NCI-H2196 treated with DMSO at 0.1 percent for 48 hours (cell line): ENCODE results near the gene TBX3.

Experiments used
- DNase-seq: peaks from one replicate; lab custom pipeline; 2025; ENCODE audit not compliant: unreplicated experiment; lab: John Stamatoyannopoulos, UW

Gene TBX3

DNA sequence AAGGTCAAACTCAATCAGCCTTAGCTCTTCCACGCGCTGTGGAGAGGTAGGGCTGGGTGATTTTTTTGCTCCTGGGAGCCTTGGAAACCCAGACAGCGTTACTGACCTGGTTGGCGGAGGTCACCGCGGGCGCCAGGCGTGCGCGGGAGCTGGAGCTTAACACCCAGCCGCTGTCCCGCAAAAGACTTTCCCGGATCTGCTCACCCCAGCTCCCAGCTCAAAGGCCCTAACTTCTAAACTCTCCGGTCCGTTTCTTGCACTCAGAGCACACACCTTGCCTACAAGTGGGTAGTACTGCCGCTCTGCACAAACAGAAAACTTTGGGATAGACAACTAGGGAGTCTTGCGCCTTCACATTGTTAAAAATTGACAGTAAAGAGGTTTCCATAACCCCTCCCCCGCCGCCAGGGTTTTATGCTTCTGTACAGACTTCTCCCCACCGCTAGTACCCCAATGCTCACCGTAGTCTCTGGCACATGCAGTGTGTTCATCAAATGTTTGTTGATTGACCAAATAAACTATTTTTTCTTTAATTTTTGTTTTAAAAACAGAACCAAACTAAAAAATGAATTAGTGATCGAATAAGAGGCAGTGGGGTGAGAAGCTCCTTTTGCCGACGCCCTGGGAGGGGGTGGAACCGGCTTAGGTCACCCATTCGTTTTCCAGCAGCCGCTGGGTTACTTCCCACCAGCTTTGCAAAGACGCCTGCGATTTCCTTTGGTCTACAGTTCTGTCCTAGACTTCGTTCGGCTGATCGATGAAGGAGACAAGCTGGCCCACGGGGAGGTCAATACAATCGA is 12.7 kb upstream of the TBX3 start:
- no peak for DNase-seq

DNA sequence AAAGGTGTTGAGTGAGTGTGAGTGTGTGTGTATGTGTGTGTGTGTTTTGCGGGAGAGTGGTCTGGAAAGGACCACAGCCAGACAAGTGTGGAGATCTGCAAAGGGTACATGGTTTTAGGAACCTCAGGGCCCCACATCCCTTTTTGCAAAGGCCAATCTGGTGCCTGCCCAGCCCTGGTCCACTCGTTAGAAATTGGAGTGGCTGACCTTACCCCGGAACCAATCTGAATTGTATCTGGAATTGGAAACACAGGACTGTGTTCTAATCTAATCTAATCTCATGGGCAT is 11.3 kb upstream of the TBX3 start:
- DNase-seq, result no peak

DNA sequence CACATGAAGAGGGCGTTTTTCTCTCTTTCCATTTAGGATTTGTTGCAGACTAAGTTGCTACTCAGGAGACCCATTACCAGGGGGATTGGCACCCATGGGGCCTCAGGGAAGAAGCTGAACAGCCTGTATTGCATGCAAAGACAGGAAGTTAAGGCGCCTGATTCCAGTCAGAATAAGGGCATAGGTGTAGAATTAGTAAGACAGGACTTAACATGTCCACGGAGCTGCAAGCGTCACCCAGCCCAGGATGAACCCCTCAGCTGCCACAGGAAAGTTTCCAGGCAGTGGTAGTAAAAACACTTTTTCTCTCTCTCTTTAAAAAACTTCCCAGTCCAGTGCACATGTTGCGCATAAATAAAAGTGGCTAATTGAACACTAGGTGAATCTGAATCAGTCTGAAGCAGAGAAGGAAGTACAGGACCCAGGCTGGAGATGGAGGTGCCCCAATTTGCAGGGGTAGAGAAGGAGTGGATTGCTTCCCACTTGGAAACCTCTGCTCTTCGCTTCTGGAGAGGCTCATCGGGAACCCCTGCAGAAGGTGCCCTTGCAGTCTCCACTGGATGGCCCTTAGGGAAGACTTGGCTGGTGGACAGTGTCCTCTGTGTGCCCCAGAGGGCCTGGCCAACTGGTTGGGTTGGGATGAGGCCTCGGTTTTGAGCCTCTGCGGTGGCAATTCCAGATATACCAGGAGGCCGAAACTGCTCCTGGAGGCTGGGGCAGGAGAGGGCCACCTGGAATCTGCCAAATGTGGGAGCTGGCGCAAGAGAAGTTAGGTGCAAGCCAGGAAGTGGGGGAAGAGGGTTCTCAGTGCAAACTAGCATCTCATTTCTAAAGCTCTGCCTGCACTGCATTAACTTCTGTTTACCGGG is 10.7 kb upstream of the TBX3 start:
- no peak for DNase-seq

DNA sequence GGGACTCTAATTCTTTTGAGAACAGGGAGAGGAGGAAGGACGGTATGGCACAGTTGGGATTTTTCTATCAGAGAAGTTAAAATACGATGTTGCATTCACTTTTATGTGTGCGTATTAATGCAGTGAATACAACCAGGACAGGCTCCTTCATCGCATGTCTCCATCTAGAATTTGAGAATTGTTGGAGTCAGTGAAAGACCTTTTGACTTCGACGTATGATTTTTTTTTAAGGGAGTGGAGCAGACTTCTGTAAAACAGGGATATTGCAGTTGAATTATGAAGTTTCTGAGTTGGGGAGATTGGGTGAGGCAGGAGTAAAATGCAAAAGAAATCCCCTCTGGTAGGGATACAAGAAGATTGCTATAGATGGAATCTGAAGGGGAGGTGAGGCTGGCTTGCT is 9.6 kb upstream of the TBX3 start:
- no peak for DNase-seq

DNA sequence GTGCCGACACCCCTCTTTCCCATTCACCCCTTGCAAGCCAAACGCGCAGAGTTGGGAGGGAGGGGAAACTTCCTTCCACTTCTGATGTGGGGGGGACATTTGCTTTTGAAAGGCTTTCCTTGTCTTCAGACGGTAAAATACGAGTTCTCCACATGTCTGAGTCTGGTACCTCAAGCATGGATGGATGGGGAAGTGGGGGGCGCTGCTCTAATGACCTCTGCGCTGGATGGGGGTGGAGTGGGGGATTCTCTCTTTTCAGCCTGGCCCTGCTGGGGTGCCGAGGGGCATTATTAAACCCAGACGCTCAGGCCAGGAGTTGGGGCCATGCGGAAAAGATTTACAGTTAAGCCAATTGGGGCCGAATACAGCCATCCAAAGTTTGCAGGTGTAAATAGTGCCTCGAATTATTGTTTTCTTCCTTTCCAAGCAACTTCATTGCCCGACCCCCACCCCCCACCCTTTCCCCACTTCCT is 9.1 kb upstream of the TBX3 start:
- no peak for DNase-seq

DNA sequence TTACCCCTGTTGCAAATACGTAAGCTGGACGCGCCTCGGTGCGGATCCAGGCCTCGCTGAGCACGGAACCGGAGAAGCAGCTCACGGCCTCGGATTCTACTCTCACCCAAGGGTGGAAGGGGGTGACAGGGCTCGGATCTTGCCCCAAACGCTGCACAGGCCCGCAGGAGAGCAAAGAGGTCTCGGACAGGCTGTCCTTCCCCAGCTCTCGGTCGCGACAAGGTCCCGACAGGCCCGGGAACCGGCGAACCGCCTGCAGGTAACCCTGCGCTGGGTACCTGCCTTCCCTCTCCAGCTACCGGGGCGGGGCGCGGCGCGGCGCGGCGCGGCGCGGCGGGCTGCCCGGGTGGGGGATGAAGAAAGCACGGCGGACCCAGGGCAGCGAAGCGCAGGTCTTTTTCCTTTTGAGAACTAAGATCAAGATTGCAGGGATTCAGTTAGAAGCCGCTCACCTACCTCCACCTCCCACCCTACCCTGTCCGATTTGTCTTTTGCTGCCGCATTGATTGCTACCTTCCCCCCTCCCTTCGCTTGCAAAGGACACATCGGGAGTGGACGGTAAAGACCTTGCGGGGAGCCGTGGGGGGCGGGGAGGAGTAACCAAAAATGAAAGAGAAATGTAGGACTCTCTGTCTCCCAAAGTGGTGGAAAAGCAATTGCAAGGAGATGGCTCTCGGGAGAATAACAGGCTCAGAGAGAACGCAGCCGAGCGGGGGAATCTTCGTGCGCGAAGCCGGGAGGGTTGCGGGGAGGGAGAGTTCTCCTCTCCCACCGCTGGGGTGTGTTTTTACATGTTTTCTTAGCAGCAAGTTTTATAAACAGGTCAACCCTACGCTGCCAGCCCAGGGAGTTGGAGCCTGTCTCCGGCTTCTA is 8.4 kb upstream of the TBX3 start:
- no peak for DNase-seq

DNA sequence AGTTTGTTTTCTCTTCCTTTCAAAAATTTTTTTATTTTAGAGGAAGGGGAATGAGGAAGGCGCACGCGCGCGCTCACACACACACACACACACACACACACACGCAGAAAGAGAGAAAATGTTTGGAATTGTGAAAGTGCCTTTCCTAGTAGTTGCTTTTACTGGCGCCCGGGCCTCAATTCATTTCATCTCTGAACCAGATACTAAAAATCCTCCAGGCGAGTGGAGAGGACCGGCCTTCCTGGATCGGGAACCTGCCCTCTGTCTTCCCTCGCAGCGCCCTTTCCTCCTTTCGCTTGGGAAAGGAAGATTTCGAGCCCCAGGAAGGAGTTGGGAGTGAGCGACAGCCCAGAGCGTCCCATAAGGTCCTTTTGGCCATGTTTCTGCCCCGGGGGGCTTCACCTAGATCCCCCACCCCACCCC is 7.8 kb upstream of the TBX3 start:
- DNase-seq, result no peak

DNA sequence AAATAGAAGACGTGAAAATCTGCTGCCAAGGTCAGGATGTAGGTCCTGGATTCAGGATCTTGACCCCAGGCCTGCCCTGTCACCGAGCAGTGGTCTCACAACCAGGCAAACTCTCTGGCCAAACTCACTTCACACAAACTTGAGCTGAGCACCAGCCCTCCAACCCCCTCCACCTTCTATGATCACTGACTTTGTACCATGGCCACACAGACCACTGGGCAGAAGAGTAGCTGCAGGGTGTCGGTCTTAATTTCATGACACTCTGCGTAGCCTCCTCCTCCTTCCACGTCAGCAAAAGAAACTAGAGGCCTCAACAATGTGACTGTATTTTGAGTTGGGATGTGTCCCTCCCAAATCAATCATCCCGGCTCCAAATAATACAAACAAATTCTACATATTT is 7.2 kb upstream of the TBX3 start:
- DNase-seq, result no peak

DNA sequence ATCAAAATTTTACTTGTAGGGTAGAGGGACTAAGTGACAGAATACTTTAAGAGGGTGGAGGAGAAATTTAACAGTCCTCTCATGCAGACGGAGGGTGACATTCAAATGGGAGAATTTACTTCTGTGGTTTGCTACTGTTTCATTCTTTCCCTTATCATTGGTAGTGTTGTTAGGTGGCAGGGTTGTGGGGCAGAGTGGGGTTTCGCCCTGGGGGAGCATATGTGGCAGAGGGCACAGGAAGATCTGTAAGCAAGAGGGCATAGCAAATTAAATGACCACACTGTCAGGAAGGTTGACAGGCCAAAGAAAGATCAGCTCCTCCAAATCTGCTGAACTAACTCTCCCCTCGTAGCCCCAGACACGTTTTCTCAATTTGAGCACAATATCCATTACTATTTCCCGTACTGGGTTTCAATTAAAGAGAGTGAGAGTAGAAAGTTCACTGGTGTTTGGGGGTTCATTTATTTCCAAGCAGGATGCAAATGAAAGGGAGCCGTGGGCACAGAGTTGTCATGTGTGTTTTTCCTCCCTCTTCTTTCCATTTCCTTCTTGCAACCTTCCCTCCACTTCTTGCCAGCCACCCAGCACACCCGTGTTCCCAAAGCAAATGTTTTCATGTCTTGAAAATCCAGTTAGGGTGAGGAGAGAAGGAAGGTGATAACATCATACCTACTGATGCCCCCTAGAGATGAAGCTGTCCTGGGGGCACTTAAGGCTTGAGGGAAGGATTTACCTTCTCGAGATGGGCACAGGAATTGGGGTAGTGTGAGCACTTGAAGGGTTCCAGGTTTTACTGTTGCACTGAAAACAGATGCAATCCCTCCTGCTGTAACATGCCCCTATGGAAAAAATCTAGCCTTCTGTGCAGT is 6.5 kb upstream of the TBX3 start:
- no peak for DNase-seq

DNA sequence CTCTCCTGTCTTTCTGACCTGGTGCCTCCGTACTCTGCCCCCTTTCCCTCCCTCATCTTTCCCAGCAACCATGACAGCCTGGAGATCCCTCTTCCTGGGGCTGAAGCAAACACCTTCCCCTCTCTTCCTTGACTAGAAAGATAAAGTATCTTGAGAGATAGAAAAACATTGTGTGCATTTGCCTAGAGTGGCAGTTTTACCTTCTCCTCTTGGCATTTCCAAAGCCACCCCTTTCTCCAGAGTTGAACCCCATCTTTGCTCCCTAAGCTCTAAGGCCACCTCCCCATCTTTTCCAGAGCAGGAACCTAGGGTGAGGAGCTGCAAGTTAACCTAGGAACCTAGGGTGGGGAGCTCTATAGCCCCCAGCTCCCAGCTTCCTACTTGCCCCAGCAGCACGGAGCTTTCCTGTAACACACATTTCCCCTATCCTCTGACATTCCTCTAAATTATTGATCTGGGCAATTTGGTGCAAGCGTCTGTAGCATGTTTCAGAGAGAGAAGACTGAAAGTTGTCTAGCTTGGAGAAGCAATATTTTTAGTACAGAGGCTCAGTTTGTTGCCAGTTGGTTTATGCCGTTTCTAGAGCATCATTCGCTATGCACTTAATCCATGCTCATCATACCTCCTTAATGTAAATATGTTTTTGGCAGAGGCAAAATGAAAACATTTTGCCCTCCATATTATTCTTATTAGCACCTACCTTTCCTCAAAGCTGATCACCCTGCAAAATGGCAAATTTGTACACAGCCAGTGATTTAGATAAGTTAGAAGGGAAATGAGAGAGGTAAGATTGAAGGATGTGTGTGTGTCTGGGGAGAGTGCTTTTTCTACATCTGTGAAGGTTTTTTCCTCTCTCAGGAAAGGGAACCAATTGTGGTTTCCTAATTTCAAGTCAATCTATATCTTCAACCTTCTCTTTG is 5.4 kb upstream of the TBX3 start:
- no peak for DNase-seq

DNA sequence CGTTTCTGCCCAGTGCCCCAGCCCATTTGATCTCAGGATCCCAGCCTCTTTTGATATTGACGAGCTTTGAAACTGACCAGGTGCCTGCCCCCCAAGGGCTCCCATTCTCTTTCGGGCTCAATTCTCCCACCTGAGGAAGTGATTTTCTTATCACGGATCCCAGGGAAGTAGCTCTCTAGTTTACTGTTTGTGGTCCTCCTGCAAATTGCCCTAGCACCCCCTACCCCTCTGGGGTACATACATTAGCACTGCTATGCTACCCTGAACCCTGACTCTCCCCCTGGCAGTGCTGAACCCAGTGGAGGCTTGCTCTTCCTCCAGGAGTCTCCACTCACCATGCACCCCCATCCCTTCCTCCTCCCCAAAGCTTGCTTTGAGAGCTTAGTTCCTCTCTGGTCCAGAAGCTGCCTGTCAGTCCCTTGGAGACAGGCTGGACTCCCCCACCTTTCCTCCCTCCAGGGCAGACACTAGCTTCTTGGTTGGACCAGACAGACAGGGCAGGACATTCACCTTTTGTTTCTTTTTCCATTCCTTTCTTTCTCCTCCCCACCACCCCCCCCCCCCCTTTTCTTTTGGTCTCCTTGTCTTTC is 4.4 kb upstream of the TBX3 start:
- no peak for DNase-seq

DNA sequence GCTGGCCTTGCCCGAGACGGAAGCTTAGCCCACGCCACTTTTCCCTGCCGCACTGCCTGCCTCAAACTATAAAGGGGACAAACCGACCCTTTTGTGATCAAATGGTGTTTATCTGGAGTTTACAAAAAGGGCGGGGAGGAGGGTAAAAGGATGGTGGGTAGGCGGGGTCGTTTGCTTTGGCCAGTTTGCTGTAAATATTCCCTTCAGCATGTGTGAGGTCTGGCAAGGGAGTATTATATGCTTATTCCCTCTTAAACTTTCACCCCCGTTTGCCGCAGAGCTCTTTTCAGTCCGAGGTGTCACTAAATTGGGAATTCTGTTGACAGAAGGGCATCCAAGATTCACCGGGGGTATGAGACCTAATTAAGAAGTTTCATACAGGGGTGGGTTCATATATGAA is 3.8 kb upstream of the TBX3 start:
- no peak for DNase-seq

DNA sequence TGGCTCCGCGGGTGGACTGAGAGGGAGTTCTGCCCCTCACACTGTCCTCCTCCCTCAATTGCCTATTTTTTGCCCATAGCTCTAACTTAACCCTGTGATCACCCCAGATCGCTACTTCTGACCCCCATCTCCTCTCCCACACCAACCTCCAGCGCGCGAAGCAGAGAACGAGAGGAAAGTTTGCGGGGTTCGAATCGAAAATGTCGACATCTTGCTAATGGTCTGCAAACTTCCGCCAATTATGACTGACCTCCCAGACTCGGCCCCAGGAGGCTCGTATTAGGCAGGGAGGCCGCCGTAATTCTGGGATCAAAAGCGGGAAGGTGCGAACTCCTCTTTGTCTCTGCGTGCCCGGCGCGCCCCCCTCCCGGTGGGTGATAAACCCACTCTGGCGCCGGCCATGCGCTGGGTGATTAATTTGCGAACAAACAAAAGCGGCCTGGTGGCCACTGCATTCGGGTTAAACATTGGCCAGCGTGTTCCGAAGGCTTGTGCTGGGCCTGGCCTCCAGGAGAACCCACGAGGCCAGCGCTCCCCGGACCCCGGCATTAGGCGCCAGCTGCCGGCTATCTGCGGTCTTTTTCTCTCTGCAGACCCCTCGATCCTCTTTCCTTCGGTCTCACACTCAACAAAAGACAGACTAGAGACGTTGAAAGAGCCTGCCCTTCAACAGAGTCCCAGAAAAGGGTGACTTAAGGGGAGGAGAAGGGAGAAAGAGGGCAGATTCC is 3.0 kb upstream of the TBX3 start:
- DNase-seq, result no peak

DNA sequence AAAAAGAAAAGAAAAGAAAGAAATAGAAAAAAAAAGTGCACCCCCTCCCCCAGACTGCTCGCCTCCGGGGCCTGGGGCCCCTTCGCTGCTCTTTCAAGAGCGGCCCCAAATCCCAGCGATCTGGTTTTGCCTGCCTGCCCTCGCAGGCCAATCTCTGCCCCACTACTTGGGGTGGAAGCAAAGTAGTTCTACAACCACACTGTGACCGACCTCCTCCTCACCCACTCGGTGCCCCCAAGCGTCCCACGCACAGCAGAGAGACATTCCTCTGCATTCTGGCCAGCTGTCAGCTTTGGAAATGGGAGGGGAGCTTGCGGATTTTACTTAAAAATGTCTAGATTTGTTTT is 2.4 kb upstream of the TBX3 start:
- no peak for DNase-seq

DNA sequence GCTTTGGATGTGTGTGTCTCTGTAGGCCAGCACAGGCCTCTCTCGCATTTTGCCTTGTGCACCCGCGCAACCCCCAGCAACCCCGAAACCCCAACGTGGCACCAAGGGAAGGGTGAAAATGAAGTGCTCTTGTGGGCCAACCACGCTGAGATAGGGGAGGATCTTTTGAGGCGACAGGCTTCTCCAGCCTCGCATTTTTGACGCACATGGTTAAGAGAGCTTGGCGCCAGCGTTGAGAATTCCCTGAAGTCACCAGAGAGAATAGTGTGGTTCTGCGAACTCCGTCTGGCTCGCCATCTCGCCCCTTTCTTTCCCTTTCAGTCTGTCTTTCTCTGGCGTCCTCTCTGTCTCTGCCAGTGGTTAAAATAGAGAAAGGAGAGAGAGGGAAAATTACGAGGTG is 1.9 kb upstream of the TBX3 start:
- DNase-seq, result no peak

DNA sequence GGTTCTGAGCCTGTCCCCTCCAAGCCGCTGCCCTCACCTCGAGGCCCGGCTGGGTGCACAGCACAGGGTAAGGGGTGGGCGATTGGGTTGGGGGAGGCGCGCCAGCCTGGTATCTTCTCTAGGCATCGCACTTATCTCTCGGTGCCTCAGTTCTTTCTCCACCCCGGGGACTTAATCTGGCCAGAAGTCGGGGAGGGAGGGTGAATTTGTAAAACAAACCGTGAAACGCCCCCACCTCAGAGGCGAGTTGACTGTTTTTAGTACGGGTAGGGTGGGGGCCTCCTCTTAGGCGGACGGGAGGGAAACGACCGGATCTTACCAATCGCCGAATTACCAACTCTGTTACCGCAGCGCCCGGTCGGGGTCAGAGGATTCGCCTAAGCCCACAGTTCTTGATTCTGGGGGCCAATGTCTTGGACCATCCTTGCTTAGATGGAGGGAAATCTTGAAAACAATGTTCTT is 1.4 kb upstream of the TBX3 start:
- DNase-seq, result no peak

DNA sequence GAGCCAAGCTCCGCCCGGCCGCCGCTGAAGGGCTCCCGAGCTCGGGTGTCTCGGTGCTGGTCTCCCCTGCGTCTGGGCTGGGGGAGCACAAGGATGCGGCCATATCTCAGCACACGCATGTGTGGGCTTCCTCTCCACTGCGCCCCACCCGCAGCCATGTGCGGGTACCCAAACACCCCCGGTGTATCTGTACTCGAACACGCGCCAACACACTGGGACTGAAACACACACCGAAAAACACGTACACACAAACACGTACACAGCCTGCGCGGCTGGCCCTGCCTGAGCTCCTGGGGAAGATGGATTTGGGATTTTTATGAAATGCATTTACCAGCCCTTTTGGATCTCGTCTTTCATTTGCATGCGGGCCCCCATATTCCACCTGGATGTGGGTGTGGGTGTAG is 897 bp upstream of the TBX3 start:
- DNase-seq, result no peak

DNA sequence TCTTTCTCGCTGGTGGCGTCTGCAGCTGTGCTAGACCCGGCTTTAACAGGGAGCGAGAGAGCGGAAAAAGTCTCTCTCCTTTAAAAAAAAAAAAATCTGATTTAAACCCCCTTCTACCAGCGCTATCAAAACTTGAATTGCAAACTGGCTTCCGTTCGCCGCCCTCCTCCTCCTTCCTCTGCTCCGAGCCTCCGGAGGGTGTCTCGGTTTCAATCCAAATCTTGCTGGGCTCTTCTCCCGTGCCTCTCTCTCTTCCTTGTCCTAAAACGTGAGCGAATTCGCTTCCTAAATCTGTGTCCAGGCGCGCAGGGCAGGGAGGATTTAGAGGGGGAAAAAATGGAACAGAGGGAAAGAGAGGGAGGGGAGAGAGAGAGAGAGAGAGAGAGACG is 272 bp downstream of the TBX3 start:
- no peak for DNase-seq
